ENCODE results near the gene SLC2A10. TPM values are rescaled to one million over a fixed set of nuclear protein-coding genes. Genes with fewer than 3 reads are reported as not detected.

SLC2A10 gene
- total and polyA plus RNA-seq, 10 of the 15 experiments (the other 5 are each of a cell fraction or from before 2014, with no cell fraction given): not detected

DNA sequence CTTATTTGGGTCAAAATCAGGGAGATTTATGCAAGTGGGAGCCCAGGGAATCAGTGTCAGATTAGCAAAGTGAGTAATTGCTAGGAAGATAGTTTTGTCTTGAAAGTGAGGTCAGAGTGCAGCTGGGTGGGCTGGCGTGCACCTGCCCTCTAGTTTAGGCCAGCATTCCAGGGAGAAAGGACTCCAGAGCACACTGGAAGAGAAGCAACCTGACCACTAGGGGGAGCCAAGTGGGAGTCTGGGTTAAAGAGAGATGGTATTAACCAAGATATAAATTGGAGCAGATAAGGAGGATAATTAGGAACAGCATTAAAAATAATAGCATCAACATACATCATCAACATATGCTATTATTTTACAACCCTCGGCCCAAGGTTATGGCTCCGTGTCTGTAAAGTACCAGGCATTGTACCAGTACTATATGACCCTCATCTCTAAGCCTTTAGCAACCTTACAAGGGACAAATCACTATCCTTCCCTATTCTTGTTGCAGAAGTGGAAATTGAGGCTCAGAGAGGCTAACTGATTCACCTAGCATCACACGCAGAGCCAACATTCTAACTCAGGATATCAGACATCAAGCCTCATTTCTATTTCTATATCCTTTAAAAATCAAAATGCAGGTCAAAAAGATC lies 57.8 kb downstream of the SLC2A10 start:
- RAD21 ChIA-PET (ENCODE audit: unreplicated experiment): no interaction called here
- no peak overlapping the region for H3K4me2 ChIP-seq (ENCODE audit: control insufficient read depth, insufficient read depth)
- in situ Hi-C loops (cut with MboI) (no loop called here), intact Hi-C loops (cut with micrococcal nuclease; ENCODE audit: unreplicated experiment) (loop anchor here (10.0 kb wide), 1 partner anchor 378 kb away; no protein-coding TSS in a partner anchor)
- no peaks in the 10 kb centered on the region for H3K9me3 ChIP-seq (replicated peaks; ENCODE audit: control insufficient read depth, insufficient read depth, low read length)
- FAIRE-seq: no peak
- H3K4me3 ChIP-seq: no peak overlapping the region
- CTCF ChIA-PET: interaction anchor here (1.3 kb wide), 3 partner anchors 9 to 257 kb away, joined by 3 to 6 read pairs (median 4); no protein-coding TSS in a partner anchor
- POLR2A ChIA-PET: no interaction called here
- 27% methylated on average over 4 of the region's 4 CpGs for WGBS (ENCODE audit: insufficient coverage, insufficient replicate concordance, low lambda C conversion rate, missing lambda C conversion rate)
- H4K20me1 ChIP-seq (ENCODE audit: control insufficient read depth, insufficient read depth): no peaks in the 10 kb centered on the region
- no peak for DNase-seq (ENCODE audit: low read depth, low spot score)
- no peaks in the 10 kb centered on the region for H3K79me2 ChIP-seq (ENCODE audit: control insufficient read depth, insufficient read depth, low read length)
- ATAC-seq: peak; percentile 66
- no peak overlapping the region for H3K27ac ChIP-seq (ENCODE audit: control insufficient read depth, insufficient read depth)
- H2AFZ ChIP-seq (ENCODE audit: control insufficient read depth, low read depth, low read length): no peak overlapping the region
- no peaks in the 10 kb centered on the region for H3K36me3 ChIP-seq (ENCODE audit: control insufficient read depth in 2 of 2, insufficient read depth in 2 of 2, low read length in 1 of 2)
- TF ChIP-seq, protein P1, sequence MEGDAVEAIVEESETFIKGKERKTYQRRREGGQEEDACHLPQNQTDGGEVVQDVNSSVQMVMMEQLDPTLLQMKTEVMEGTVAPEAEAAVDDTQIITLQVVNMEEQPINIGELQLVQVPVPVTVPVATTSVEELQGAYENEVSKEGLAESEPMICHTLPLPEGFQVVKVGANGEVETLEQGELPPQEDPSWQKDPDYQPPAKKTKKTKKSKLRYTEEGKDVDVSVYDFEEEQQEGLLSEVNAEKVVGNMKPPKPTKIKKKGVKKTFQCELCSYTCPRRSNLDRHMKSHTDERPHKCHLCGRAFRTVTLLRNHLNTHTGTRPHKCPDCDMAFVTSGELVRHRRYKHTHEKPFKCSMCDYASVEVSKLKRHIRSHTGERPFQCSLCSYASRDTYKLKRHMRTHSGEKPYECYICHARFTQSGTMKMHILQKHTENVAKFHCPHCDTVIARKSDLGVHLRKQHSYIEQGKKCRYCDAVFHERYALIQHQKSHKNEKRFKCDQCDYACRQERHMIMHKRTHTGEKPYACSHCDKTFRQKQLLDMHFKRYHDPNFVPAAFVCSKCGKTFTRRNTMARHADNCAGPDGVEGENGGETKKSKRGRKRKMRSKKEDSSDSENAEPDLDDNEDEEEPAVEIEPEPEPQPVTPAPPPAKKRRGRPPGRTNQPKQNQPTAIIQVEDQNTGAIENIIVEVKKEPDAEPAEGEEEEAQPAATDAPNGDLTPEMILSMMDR (IDR thresholded peaks at IDR 0.05 in 2 of 3, conservative IDR thresholded peaks at IDR 0.05 in 1 of 3; ENCODE audit: control insufficient read depth in 2 of 3, extremely low read depth in 1 of 3, insufficient read depth in 1 of 3, low read depth in 3 of 3, low read length in 3 of 3): peak; percentile 53 to 72 (median 63)
- TF ChIP-seq JUNB (IDR thresholded peaks at IDR 0.05) (no peak), RAD21 (IDR thresholded peaks at IDR 0.05; ENCODE audit: insufficient read depth, low read depth, low read length) (peak; percentile 37; the same call in 1 of the 2 replicates), IRF4 (IDR thresholded peaks at IDR 0.05; ENCODE audit: low read depth, low read length) (no peak), SMC3 (IDR thresholded peaks at IDR 0.05; ENCODE audit: borderline replicate concordance, low read length) (peak; percentile 48; the same call in 1 of the 2 replicates)
- H3K9ac ChIP-seq (ENCODE audit: control insufficient read depth, insufficient read depth, low read length): no peak overlapping the region
- no peaks in the 10 kb centered on the region; a peak in 1 of 4 replicates for H3K27me3 ChIP-seq (replicated peaks in 1 of 2; ENCODE audit: control insufficient read depth in 2 of 2, insufficient read depth in 2 of 2, low read length in 1 of 2)
- H3K4me1 ChIP-seq (ENCODE audit: control insufficient read depth, insufficient read depth, low read length): no peaks in the 10 kb centered on the region
- no TSS peak for BruUV-seq (replicated peaks)
- SMC1A ChIA-PET (ENCODE audit: uncharacterized antibody, unreplicated experiment): no interaction called here

Data from GM12878 (cell line).